NOMO-1 treated with DMSO at 0.1 percent for 48 hours (cell line): ENCODE data around the gene F5.
A peak's percentile ranks its signal among the peaks of the same experiment; 100 is the strongest.
"Not testable (repeated sequence)": the region's sequence is repeated elsewhere in the genome, so short reads cannot be mapped to it uniquely, and the experiment has no call there.

Experiments used
- DNase-seq: peaks from one replicate; lab custom pipeline; 2025; ENCODE audit not compliant: unreplicated experiment; lab: John Stamatoyannopoulos, UW

Gene F5

GRCh38 chr1:169511316-169512005, 74.8 kb downstream of the F5 start:
- DNase-seq: no peak

GRCh38 chr1:169510060-169510459, 76.2 kb downstream of the F5 start:
- DNase-seq: no peak

GRCh38 chr1:169509354-169509753, 76.9 kb downstream of the F5 start:
- no peak for DNase-seq

- no peak for DNase-seq
Measured at GRCh38 chr1:169508432-169509338, 77.6 kb downstream of the F5 start.

- DNase-seq: no peak
Measured at GRCh38 chr1:169507413-169507812, 78.9 kb downstream of the F5 start.

- DNase-seq: not testable (repeated sequence)
Measured at GRCh38 chr1:169503601-169504000, 82.7 kb downstream of the F5 start.

GRCh38 chr1:169499807-169500206, 86.5 kb downstream of the F5 start:
- no peak for DNase-seq

- DNase-seq: no peak
Measured at GRCh38 chr1:169497317-169497716, 89.0 kb downstream of the F5 start.

GRCh38 chr1:169495916-169496315, 90.4 kb downstream of the F5 start:
- DNase-seq: no peak

- no peak for DNase-seq
Measured at GRCh38 chr1:169495046-169495775, 91.1 kb downstream of the F5 start.

GRCh38 chr1:169494343-169494742, 91.9 kb downstream of the F5 start:
- DNase-seq: no peak

- no peak for DNase-seq
Measured at GRCh38 chr1:169493251-169493650, 93.0 kb downstream of the F5 start.

GRCh38 chr1:169491845-169492281, 94.4 kb downstream of the F5 start:
- no peak for DNase-seq

- DNase-seq: no peak
Measured at GRCh38 chr1:169488157-169488556, 98.1 kb downstream of the F5 start.

GRCh38 chr1:169487561-169487960, 98.7 kb downstream of the F5 start:
- no peak for DNase-seq

- DNase-seq: no peak
Measured at GRCh38 chr1:169487133-169487532, 99.1 kb downstream of the F5 start.

GRCh38 chr1:169486281-169487051, 99.8 kb downstream of the F5 start:
- DNase-seq: peak; percentile 24

- peak; percentile 99 for DNase-seq
Measured at GRCh38 chr1:169485431-169486280, 100.6 kb downstream of the F5 start, which contains the start of gene SLC19A2. SLC19A2 (minus strand) TSS chr1:169485944; CDS start chr1:169485766, 178 bp downstream.

- peak; percentile 50 for DNase-seq
Measured at GRCh38 chr1:169484683-169485430, 101.4 kb downstream of the F5 start.
